Fibroblast of skin of left quadriceps (primary cell): Measurements from ENCODE around the gene PRRG4.
"Not testable (repeated sequence)": the region's sequence is repeated elsewhere in the genome, so short reads cannot be mapped to it uniquely, and the experiment has no call there.

Experiments used
- DNase-seq, 2 experiments: peaks; one replicate each; pipeline ENCODE4 v3.0.0-alpha.2; 2013; ENCODE audit warnings: low read depth in 2 of 2

PRRG4 gene

GRCh38 chr11:32885556-32885955 lies 55.8 kb downstream of the PRRG4 start:
- no peak for DNase-seq

DNA sequence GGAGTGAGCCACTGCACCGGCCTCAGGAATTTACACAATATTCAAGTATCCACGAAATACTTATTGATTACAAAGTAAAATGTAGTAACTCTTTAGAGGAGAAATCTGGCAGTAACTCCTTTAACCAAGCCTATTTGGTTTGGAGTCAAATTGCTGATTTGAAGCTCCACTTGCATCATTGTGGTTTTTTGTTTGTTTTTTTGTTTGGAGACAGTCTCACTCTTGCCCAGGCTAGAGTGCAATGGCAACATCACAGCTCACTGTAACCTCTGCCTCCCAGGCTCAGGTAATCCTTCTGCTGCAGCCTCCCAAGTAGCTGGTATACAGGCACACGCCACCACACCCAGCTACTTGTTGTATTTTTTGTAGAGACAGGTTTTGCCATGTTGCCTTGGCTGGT lies 56.5 kb downstream of the PRRG4 start:
- no peak for DNase-seq

- DNase-seq = not testable (repeated sequence)
Observed at GRCh38 chr11:32887707-32888383, 58.1 kb downstream of the PRRG4 start.

DNA sequence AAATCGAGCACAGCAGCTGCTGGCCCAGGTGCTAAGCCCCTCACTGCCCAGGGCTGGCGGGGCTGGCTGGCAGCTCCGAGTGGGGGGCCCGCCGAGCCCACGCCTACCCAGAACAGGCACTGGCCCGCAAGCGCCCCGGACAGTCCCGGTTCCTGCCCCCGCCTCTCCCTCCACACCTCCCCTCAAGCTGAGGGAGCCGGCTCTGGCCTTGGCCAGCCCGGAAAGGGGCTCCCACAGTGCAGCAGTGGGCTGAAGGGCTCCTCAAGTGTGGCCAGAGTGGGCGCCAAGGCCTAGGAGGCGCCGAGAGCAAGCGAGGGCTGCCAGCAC lies 58.6 kb downstream of the PRRG4 start:
- not testable (repeated sequence) for DNase-seq

GRCh38 chr11:32888805-32889204 lies 59.1 kb downstream of the PRRG4 start:
- no peak for DNase-seq

- no peak for DNase-seq
Observed at GRCh38 chr11:32890843-32891656, 61.3 kb downstream of the PRRG4 start.

GRCh38 chr11:32891657-32892354 lies 62.1 kb downstream of the PRRG4 start:
- no peak for DNase-seq

DNA sequence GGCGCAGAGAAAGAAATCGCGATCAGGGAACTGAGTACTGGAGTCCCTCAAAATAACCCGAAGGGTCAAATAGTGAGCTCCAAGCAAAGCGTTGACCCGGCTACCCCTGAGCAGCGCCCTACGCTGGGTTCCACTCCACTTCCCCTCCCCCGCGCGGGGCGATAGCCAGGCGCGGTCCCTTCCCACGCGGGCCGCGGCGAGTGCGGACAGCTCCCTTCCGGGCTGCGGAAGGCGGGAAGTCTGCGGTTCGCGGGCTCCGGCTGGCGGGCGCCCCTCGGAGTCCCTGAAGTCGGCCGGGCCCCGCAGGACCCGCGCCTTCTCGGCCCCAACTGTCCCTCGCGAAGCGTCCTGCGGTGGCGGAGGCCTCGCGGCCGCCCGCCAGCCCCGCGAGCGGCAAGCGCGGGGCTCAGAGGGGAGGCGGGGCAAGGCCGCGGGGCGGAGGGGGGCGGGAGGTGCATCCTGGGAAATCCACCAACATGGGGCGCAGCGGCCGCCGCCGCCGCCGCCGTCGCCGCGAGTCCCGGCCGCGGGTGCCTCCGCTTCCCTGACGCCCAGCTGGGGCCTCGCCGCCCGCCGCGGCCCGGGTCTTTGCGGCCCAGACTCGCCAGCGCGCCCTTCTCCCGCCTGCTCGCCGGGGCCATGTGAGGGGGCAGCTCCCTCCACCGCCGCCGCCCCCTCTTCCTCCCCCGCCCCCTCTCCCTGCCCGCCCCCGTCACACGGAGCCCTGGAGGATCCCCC lies 62.8 kb downstream of the PRRG4 start, which contains the start of gene QSER1:
QSER1 (plus strand) TSS at position 457 of the 738 bp plus-strand sequence. CDS start 315 bp downstream, outside the sequence.
- DNase-seq = peak in 1 of 2 experiments; percentile 35

- DNase-seq = no peak
Observed at GRCh38 chr11:32893093-32893342, 63.3 kb downstream of the PRRG4 start.

DNA sequence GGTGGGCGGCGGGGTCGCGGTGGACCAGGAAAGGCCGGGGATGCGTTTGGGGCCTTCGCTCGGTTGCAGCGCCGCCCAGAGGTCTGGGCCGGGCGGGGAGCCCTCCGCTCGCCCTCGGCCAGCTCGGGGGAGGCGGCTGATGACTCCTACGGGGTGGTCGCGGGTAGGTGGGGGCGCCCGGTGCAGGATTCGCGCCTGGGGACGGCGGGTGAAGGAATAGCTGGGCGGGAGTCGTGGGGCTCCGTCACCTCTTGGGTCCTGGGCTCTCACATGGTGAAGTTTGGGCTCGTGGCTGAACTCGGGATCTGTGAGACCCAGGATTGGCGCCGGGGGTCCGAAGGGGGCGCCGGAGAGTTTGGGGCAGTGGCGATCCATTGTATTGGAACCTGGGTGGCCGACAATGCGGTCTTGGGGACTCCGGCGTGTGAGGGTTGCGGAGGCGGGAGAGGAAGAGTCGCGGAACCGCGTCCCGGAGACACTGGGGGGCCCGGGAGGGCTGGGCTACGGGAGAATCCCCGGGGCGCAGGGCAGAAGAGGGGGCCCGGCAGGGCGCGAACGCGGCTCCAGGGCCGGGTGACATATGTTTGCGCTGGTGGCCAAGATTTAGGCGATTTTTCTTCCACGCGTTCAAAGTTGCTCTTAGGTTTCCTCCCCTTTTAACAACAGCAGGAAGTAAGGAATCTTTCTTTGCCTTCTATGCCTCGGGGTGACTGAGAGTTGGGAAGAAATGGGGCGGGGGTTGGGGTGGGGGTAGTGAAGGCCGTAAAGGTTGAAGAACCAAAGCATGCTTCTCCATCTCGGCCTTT lies 63.8 kb downstream of the PRRG4 start:
- no peak for DNase-seq

DNA sequence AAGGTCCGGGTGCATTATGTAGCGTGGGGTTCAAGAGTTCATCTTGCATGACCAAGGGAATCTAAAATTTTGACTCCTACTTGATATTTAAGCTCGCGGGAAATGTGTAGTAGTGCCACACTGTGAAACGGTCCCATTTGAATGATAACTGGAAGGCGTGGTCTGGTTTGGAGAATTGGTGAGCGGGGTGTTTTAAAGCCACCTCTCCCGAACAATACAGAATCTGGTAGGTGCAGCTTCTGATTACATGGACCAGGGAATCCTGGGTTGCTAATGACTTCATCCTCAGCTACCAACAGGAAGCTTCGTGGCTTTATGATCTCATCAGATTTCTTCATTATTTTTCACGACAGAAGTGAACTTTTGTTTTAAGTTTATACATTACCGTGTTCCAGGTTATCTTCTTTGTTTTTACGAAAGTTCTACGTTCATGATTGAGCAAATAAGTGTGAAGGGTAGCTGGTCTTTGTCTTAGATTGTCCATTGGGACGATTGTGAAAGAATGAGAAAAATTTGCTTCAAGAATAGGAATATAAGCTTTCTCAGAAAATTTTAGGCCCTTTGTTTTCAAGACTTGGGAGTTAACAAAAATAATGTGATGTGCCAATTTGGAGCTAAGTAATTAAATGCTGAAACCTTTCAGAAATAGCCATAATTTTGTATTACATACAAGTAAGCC lies 64.6 kb downstream of the PRRG4 start:
- DNase-seq = peak; percentile 40 to 44

DNA sequence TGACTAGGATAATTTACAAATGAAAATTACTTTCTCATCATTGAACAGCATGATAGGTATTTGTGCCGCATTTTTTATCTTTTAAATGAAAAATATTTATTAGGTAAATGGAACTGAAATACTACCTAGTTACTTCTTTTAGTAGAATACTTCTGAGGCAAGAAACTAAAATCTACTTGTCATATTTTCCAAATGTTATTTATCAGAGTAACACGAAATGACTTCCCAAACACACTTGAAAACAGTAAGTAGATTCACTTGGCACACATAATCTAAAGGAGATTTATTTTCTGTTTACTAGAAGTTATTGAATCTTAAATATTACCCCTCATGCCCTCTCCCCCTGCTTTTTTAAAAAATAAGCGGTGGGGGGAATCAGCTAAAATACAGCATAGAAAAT lies 65.2 kb downstream of the PRRG4 start:
- no peak for DNase-seq

DNA sequence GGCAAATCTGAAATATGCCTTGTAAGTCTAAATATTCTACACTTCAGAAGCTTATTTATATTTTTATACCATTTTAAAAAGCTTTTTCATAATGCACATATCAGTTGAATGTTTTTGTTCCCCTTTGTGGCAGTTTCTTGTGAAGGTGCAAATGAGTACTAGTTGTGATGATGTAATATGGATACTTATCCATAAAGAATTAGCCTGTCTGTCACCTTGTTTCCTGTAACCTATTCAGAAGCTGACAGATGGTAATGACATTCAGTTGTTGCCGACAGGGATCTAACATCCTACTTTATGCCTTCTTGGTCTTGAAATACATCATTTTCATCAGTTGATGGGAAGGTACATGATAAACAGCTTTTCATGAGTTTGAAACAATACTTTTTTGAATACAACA lies 65.7 kb downstream of the PRRG4 start:
- no peak for DNase-seq

DNA sequence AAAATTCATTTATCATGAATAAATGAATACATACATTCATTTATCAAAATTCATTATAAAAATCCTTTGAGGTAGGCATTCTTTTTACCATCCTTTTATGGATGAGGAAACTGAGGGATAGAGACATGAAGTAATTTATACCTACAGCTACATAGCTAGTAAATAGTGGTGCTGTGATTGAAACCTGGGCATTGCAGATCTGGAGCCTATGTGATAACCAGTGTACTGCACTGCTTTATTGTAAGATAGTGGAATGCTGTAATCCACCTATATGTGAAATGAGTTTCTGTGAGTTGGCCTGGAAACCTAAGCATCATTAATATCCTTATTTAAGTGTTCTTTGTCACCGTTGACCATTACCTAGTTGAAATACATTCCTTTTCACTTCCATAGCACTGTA lies 67.4 kb downstream of the PRRG4 start:
- DNase-seq = no peak

DNA sequence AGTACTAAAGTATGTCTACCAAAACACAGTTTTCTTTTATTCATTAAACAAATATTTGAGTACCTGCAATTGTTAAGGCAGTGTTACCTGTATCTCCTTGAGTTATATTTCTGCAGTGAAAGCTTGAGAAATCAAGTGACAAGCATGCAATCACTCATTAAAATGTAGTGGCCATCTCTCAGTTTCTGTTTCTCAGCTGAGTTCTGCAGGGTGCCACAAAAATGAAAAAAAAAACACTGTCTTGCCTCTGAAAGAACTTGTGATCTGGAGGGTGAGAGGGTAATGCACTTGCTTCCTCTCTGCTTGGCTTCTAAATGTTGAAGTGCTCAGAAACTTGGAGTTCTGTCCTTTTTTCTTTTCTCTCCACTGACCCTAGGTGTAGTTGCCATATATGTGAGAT lies 69.7 kb downstream of the PRRG4 start:
- DNase-seq = no peak

GRCh38 chr11:32902089-32902665 lies 72.5 kb downstream of the PRRG4 start:
- DNase-seq = no peak

DNA sequence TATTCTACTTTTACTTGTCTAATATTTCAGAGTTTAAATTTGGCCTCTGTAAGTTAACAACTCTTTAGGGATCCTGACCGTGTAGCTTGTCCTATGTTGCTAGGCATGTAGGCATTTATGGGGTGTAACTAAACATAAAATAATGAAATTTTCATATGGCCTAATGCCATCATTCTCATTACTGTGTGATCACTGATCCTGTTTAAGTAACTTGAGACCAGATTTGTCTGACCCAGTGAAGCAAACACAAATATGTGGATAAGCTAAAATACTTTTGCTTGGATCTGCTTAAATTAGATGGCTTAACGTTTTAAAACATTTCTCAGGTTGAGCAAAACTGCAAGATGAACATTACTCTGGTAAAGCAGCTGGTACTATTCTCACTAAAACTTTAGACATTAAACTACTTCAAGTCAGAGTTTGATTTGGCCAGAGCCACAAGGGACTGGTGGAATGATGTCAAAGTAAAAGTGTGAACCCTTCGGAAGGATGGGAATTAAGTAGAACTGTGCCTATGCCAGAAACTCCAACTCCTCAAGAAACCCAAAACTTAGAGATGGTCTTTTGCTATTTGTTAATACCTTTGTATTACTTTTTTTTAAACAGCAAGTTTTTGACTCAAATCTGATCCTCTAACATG lies 75.4 kb downstream of the PRRG4 start:
- DNase-seq = no peak
